WTC11 (cell line): ENCODE data around the gene MACROD2. TPM values are rescaled to one million over a fixed set of nuclear protein-coding genes. Genes with fewer than 3 reads are reported as not detected.

Source experiments
- ATAC-seq: fragments of 200-7000 bp; cut with Tn5 transposase; 2 replicates; pipeline ENCODE4 v1.10.0; 2021; ENCODE audit warnings: mild to moderate bottlenecking, moderate library complexity
- CTCF ChIA-PET: fragments of 300-600 bp; sonication (Branson Sonifier 250); formaldehyde crosslinking; loops from one replicate; lab custom pipeline; 2021; ENCODE audit warnings: antibody characterized with exemption; lab: Charles Lee
- POLR2A ChIA-PET: fragments of 350-600 bp; sonication (Branson Sonifier 250); formaldehyde crosslinking; loops from one replicate; lab custom pipeline; 2021; ENCODE audit warnings: antibody characterized with exemption; lab: Charles Lee
- DNase-seq: peaks from one replicate; pipeline ENCODE4 v3.0.0; 2021; ENCODE audit warnings: low spot score
- H3K27ac Mint-ChIP-seq: 2 replicates; pipeline ENCODE4 v1.8.0; 2021; ENCODE audit warnings: mixed read lengths
- H3K27me3 Mint-ChIP-seq: 2 replicates; pipeline ENCODE4 v1.8.0; 2021; ENCODE audit warnings: low read depth, mild to moderate bottlenecking, moderate library complexity, mixed read lengths
- H3K36me3 Mint-ChIP-seq: 2 replicates; pipeline ENCODE4 v1.8.0; 2021; ENCODE audit warnings: mixed read lengths
- H3K4me1 Mint-ChIP-seq: 2 replicates; pipeline ENCODE4 v1.8.0; 2022; ENCODE audit warnings: mixed read lengths
- H3K4me3 Mint-ChIP-seq: 2 replicates; pipeline ENCODE4 v1.8.0; 2021; ENCODE audit warnings: mild to moderate bottlenecking, moderate library complexity, mixed read lengths
- H3K9me3 Mint-ChIP-seq: 2 replicates; pipeline ENCODE4 v1.8.0; 2021; ENCODE audit warnings: mixed read lengths
- ATF3 ChIP-seq: sonication (generic); formaldehyde crosslinking; conservative IDR thresholded peaks from 2 replicates; pipeline ENCODE4 v1.8.1; 2022; ENCODE audit warnings: mild to moderate bottlenecking, missing genetic modification reagents
- CBFB ChIP-seq: sonication (generic); formaldehyde crosslinking; IDR thresholded peaks from 2 replicates; pipeline ENCODE4 v1.8.1; 2022; ENCODE audit warnings: mild to moderate bottlenecking, low read depth, missing genetic modification reagents
- CDX4 ChIP-seq: fragments of 250-450 bp; sonication (Bioruptor Pico); IDR thresholded peaks from 2 replicates; pipeline ENCODE4 v1.9.0; 2021; ENCODE audit warnings: moderate library complexity, mild to moderate bottlenecking, inconsistent platforms, borderline replicate concordance
- CTCF ChIP-seq: fragments of 200-600 bp; IDR thresholded peaks from 2 replicates; pipeline ENCODE4 v1.8.0; 2022; ENCODE audit warnings: antibody characterized with exemption
- EMX1 ChIP-seq: fragments of 250-450 bp; sonication (Bioruptor Pico); IDR thresholded peaks from 2 replicates; pipeline ENCODE4 v1.8.0; 2021; ENCODE audit warnings: mild to moderate bottlenecking
- ESRRA ChIP-seq: sonication (generic); formaldehyde crosslinking; IDR thresholded peaks from 2 replicates; pipeline ENCODE4 v1.8.1; 2022; ENCODE audit warnings: mild to moderate bottlenecking, missing genetic modification reagents, borderline replicate concordance
- ETV6 ChIP-seq: sonication (generic); formaldehyde crosslinking; IDR thresholded peaks from 2 replicates; pipeline ENCODE4 v1.8.1; 2022; ENCODE audit warnings: mild to moderate bottlenecking, missing genetic modification reagents
- HMGA2 ChIP-seq: fragments of 250-450 bp; sonication (Bioruptor Pico); IDR thresholded peaks from 2 replicates; pipeline ENCODE4 v1.4.0; 2021; ENCODE audit warnings: mild to moderate bottlenecking, moderate library complexity
- IRF2 ChIP-seq: sonication (generic); formaldehyde crosslinking; IDR thresholded peaks from 2 replicates; pipeline ENCODE4 v1.8.0; 2022; ENCODE audit warnings: low read depth, missing genetic modification reagents, borderline replicate concordance
- JUN ChIP-seq: sonication (generic); formaldehyde crosslinking; IDR thresholded peaks from 2 replicates; pipeline ENCODE4 v1.8.0; 2023; ENCODE audit warnings: mild to moderate bottlenecking, missing genetic modification reagents
- KAT7 ChIP-seq: sonication (generic); formaldehyde crosslinking; IDR thresholded peaks from 2 replicates; pipeline ENCODE4 v1.8.1; 2023; ENCODE audit warnings: missing genetic modification reagents, mild to moderate bottlenecking, borderline replicate concordance
- MYBL2 ChIP-seq: sonication (generic); formaldehyde crosslinking; IDR thresholded peaks from 2 replicates; pipeline ENCODE4 v1.8.1; 2023; ENCODE audit warnings: mild to moderate bottlenecking, moderate library complexity, missing genetic modification reagents
- NR1H2 ChIP-seq: sonication (generic); formaldehyde crosslinking; IDR thresholded peaks from 2 replicates; pipeline ENCODE4 v1.9.0; 2021; ENCODE audit warnings: mild to moderate bottlenecking, moderate library complexity, missing genetic modification reagents
- RORB ChIP-seq: fragments of 250-450 bp; sonication (Bioruptor Pico); IDR thresholded peaks from 2 replicates; pipeline ENCODE4 v1.9.0; 2021; ENCODE audit warnings: mild to moderate bottlenecking
- SOX15 ChIP-seq: fragments of 250-450 bp; sonication (Bioruptor Pico); IDR thresholded peaks from 2 replicates; pipeline ENCODE4 v1.9.0; 2021; ENCODE audit warnings: mild to moderate bottlenecking
- SP1 ChIP-seq: sonication (generic); formaldehyde crosslinking; conservative IDR thresholded peaks from 2 replicates; pipeline ENCODE4 v1.8.1; 2022; ENCODE audit warnings: missing genetic modification reagents
- TEAD4 ChIP-seq: sonication (generic); formaldehyde crosslinking; IDR thresholded peaks from 2 replicates; pipeline ENCODE4 v1.8.0; 2022; ENCODE audit warnings: mild to moderate bottlenecking, missing genetic modification reagents
- USF1 ChIP-seq: sonication (generic); formaldehyde crosslinking; IDR thresholded peaks from 2 replicates; pipeline ENCODE4 v1.8.0; 2022; ENCODE audit warnings: mild to moderate bottlenecking, missing genetic modification reagents
- ZNF317 ChIP-seq: sonication (generic); formaldehyde crosslinking; IDR thresholded peaks from 2 replicates; pipeline ENCODE4 v1.8.1; 2023; ENCODE audit warnings: low read depth, mild to moderate bottlenecking, moderate library complexity, missing genetic modification reagents, borderline replicate concordance
- ZNF416 ChIP-seq: fragments of 250-450 bp; sonication (Bioruptor Pico); IDR thresholded peaks from 2 replicates; pipeline ENCODE4 v1.9.0; 2021; ENCODE audit warnings: mild to moderate bottlenecking, inconsistent platforms
- ZNF425 ChIP-seq: fragments of 250-450 bp; sonication (Bioruptor Pico); conservative IDR thresholded peaks from 2 replicates; pipeline ENCODE4 v1.9.0; 2021; ENCODE audit warnings: mild to moderate bottlenecking
- ZNF512 ChIP-seq: sonication (generic); formaldehyde crosslinking; IDR thresholded peaks from 2 replicates; pipeline ENCODE4 v1.8.1; 2022; ENCODE audit warnings: missing genetic modification reagents, borderline replicate concordance
- ZSCAN18 ChIP-seq: fragments of 250-450 bp; sonication (Bioruptor Pico); IDR thresholded peaks from 2 replicates; pipeline ENCODE4 v2.1.2; 2022; ENCODE audit warnings: mild to moderate bottlenecking, moderate library complexity
- total RNA-seq: library from RNA; stranded (reverse); gene quantifications from 3 replicates; pipeline ENCODE4 v1.2.3, GENCODE V29; 2021
- TF ChIP-seq, protein P1 (sequence below): sonication (generic); formaldehyde crosslinking; IDR thresholded peaks from 2 replicates; pipeline ENCODE4 v1.8.1; 2023; ENCODE audit warnings: mild to moderate bottlenecking, missing genetic modification reagents, moderate library complexity

Gene MACROD2
- total RNA-seq, 1 experiment from 2014 or later: 4.1 TPM

DNA sequence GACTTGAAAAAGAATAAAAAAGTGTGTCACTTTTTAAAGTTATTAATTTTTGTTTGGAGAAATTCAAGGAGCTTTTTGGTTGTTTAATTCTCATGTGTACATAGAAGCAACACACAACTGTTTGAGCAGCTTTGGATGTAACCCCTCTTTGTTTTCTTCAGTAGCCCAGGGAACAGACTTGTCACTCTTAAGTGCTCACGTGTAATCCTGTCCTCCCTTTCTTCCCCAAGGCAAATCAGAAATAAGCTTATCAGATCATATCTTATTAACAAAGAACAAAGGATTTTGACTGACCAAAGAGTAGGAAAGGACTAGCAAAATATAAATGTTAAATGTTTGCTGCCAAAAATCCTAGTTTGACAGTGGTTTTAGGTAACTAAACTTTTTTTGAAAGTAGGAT is 349.4 kb downstream of the MACROD2 start:
- Mint-ChIP-seq H3K27ac (no peak overlapping the region), H3K4me3 (no peak overlapping the region), H3K9me3 (no peaks in the 10 kb centered on the region; the same call in 1 of the 2 replicates)
- POLR2A ChIA-PET: interaction anchor here (0.7 kb wide), 1 partner anchor 217 kb away, joined by 3 read pairs; no protein-coding TSS in a partner anchor
- TF ChIP-seq ETV6 (CRISPR knock-in tag): no peak
- TF ChIP-seq ZNF512: no peak
- TF ChIP-seq TEAD4: no peak
- TF ChIP-seq IRF2 (CRISPR knock-in tag): no peak
- TF ChIP-seq ZSCAN18 (CRISPR knock-in tag): no peak
- no peak for TF ChIP-seq SP1 (CRISPR knock-in tag)
- TF ChIP-seq CDX4 (CRISPR knock-in tag): no peak
- TF ChIP-seq HMGA2 (CRISPR knock-in tag): no peak
- TF ChIP-seq ATF3 (CRISPR knock-in tag): no peak
- TF ChIP-seq CTCF: no peak
- TF ChIP-seq USF1: no peak
- no peak for TF ChIP-seq JUN (CRISPR knock-in tag)
- TF ChIP-seq ZNF416 (CRISPR knock-in tag): no peak
- no peak for TF ChIP-seq CBFB (CRISPR knock-in tag)
- TF ChIP-seq, all 79 proteins: peak for 0
- no peaks in the 10 kb centered on the region for H3K36me3 Mint-ChIP-seq
- no peak for DNase-seq
- ATAC-seq: no peak
- CTCF ChIA-PET: no interaction called here
- no peaks in the 10 kb centered on the region for H3K27me3 Mint-ChIP-seq
- peaks cover 12% of the 10 kb centered on the region for H3K4me1 Mint-ChIP-seq

GRCh38 chr20:14355791-14356190 is 360.5 kb downstream of the MACROD2 start:
- Mint-ChIP-seq H3K9me3 (no peaks in the 10 kb centered on the region), H3K36me3 (no peaks in the 10 kb centered on the region), H3K4me3 (no peak overlapping the region), H3K27me3 (no peaks in the 10 kb centered on the region), H3K4me1 (peaks cover 6% of the 10 kb centered on the region), H3K27ac (peak overlapping the region; percentile 68)
- no peak for DNase-seq
- CTCF ChIA-PET: no interaction called here
- peak; percentile 87 for ATAC-seq
- POLR2A ChIA-PET: no interaction called here
- no peak for TF ChIP-seq ZNF425 (CRISPR knock-in tag)
- no peak for TF ChIP-seq ESRRA (CRISPR knock-in tag)
- TF ChIP-seq MYBL2 (CRISPR knock-in tag): no peak
- TF ChIP-seq, protein P1, sequence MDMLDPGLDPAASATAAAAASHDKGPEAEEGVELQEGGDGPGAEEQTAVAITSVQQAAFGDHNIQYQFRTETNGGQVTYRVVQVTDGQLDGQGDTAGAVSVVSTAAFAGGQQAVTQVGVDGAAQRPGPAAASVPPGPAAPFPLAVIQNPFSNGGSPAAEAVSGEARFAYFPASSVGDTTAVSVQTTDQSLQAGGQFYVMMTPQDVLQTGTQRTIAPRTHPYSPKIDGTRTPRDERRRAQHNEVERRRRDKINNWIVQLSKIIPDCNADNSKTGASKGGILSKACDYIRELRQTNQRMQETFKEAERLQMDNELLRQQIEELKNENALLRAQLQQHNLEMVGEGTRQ: no peak
- TF ChIP-seq SOX15 (CRISPR knock-in tag): no peak
- no peak for TF ChIP-seq NR1H2 (CRISPR knock-in tag)
- no peak for TF ChIP-seq EMX1 (CRISPR knock-in tag)
- TF ChIP-seq ZNF317 (CRISPR knock-in tag): no peak
- no peak for TF ChIP-seq ZSCAN18 (CRISPR knock-in tag)
- TF ChIP-seq USF1: no peak
- no peak for TF ChIP-seq RORB
- no peak for TF ChIP-seq KAT7 (CRISPR knock-in tag)
- no peak for TF ChIP-seq ATF3 (CRISPR knock-in tag)
